GM10248 (cell line): ENCODE measurements around the gene SLC1A2.
A peak's percentile ranks its signal among the peaks of the same experiment; 100 is the strongest.

Experiments
- CTCF ChIA-PET: fragments of 300-600 bp; sonication (Branson Sonifier 250); formaldehyde crosslinking; extraction: SDS; loops from one replicate; lab custom pipeline; 2021; ENCODE audit warnings: antibody characterized with exemption; lab: Yijun Ruan, JAX
- POLR2A ChIA-PET: fragments of 350-650 bp; sonication (Branson Sonifier 250); formaldehyde crosslinking; extraction: SDS; loops from one replicate; lab custom pipeline; 2020; ENCODE audit warnings: antibody characterized with exemption; lab: Yijun Ruan, JAX
- DNase-seq: peaks from one replicate; pipeline ENCODE4 v3.0.0; 2012; ENCODE audit errors: extremely low spot score
- CTCF ChIP-seq: IDR thresholded peaks from 2 replicates; pipeline ENCODE4 v1.5.1; 2012; ENCODE audit warnings: mild to moderate bottlenecking, low read depth; ENCODE audit errors: extremely low read depth, missing control alignments, control extremely low read depth

SLC1A2 gene

GRCh38 chr11:35425603-35426212, 6.3 kb upstream of the SLC1A2 start:
- no peak for DNase-seq
- CTCF ChIA-PET, result interaction anchor here (1.0 to 1.5 kb wide), 4 partner anchors 11 to 933 kb away, joined by 3 to 5 read pairs (median 3); partner anchors contain the start of gene ELF5
- TF ChIP-seq CTCF, result no peak
- POLR2A ChIA-PET, result no interaction called here

- DNase-seq, result no peak
- TF ChIP-seq CTCF, result no peak
- ChIA-PET POLR2A (no interaction called here), CTCF (interaction anchor here (1.0 to 1.6 kb wide), 5 partner anchors 9 to 932 kb away, joined by 3 to 5 read pairs (median 3); partner anchors contain the start of gene ELF5)
Measured at GRCh38 chr11:35424157-35424940, 5.0 kb upstream of the SLC1A2 start.

- DNase-seq, result no peak
- CTCF ChIA-PET, result no interaction called here
- POLR2A ChIA-PET, result no interaction called here
- no peak for TF ChIP-seq CTCF
Measured at GRCh38 chr11:35420371-35420770, 1.0 kb upstream of the SLC1A2 start.

GRCh38 chr11:35419830-35420333, 524 bp upstream of the SLC1A2 start:
- POLR2A ChIA-PET, result no interaction called here
- no peak for DNase-seq
- TF ChIP-seq CTCF, result no peak
- CTCF ChIA-PET, result no interaction called here

GRCh38 chr11:35418282-35419183, 825 bp downstream of the SLC1A2 start:
- TF ChIP-seq CTCF, result no peak
- POLR2A ChIA-PET, result no interaction called here
- CTCF ChIA-PET, result interaction anchor here (2.0 kb wide), 1 partner anchor 15 kb away, joined by 5 read pairs; no protein-coding TSS in a partner anchor
- peak; percentile 18 for DNase-seq

- DNase-seq, result no peak
- no peak for TF ChIP-seq CTCF
- ChIA-PET CTCF (interaction anchor here (0.7 to 1.4 kb wide), 3 partner anchors 9 to 837 kb away, joined by 3 read pairs; no protein-coding TSS in a partner anchor), POLR2A (no interaction called here)
Measured at GRCh38 chr11:35415487-35415886, 3.9 kb downstream of the SLC1A2 start.
